Ishikawa (cell line): ENCODE results near the gene GCC2.

Experiments
- CEBPB ChIP-seq: IDR thresholded peaks from 2 replicates; pipeline ENCODE4 v1.6.1; 2012
- CREB1 ChIP-seq: IDR thresholded peaks from 2 replicates; pipeline ENCODE4 v1.6.1; 2012; ENCODE audit warnings: low read depth
- EGR1 ChIP-seq: IDR thresholded peaks from 2 replicates; pipeline ENCODE4 v1.6.1; 2012
- EP300 ChIP-seq: IDR thresholded peaks from 2 replicates; pipeline ENCODE4 v1.6.1; 2012; ENCODE audit warnings: borderline replicate concordance
- MAX ChIP-seq: IDR thresholded peaks from 2 replicates; pipeline ENCODE4 v1.6.1; 2012
- NFIC ChIP-seq: IDR thresholded peaks from 2 replicates; pipeline ENCODE4 v1.6.1; 2012
- RAD21 ChIP-seq: IDR thresholded peaks from 2 replicates; pipeline ENCODE4 v1.6.1; 2012; ENCODE audit warnings: low read depth
- REST ChIP-seq: IDR thresholded peaks from 2 replicates; pipeline ENCODE4 v1.6.1; 2012; ENCODE audit warnings: low read depth, mild to moderate bottlenecking
- TAF1 ChIP-seq: IDR thresholded peaks from 2 replicates; pipeline ENCODE4 v1.6.1; 2012; ENCODE audit warnings: low read depth, mild to moderate bottlenecking
- TCF12 ChIP-seq: IDR thresholded peaks from 2 replicates; pipeline ENCODE4 v1.6.1; 2012; ENCODE audit warnings: low read depth
- YY1 ChIP-seq: IDR thresholded peaks from 2 replicates; pipeline ENCODE4 v1.6.1; 2012; ENCODE audit warnings: low read depth
- ZBTB7A ChIP-seq: IDR thresholded peaks from 2 replicates; pipeline ENCODE4 v1.6.1; 2012; ENCODE audit warnings: low read depth

GCC2 gene

GRCh38 chr2:108553209-108553919 lies 104.4 kb downstream of the GCC2 start:
- TF ChIP-seq CREB1 (no peak), ZBTB7A (no peak), TAF1 (no peak)

- TF ChIP-seq MAX (no peak), CREB1 (no peak), RAD21 (no peak), YY1 (no peak), EP300 (no peak), TCF12 (no peak), ZBTB7A (no peak), NFIC (no peak)
Observed at GRCh38 chr2:108554528-108554927, 105.5 kb downstream of the GCC2 start.

- no peak for TF ChIP-seq ZBTB7A
- no peak for TF ChIP-seq REST
- TF ChIP-seq CEBPB, result no peak
- TF ChIP-seq YY1, result no peak
- no peak for TF ChIP-seq EGR1
Observed at GRCh38 chr2:108555572-108555971, 106.6 kb downstream of the GCC2 start.
